SH-SY5Y (cell line): ENCODE results near the gene ZNF605.

Experiments used
- GATA2 ChIP-seq: IDR thresholded peaks from 2 replicates; pipeline ENCODE4 v1.6.1; 2011; ENCODE audit warnings: mild to moderate bottlenecking, low read depth, low read length
- GATA3 ChIP-seq: IDR thresholded peaks from 2 replicates; pipeline ENCODE4 v1.6.1; 2011; ENCODE audit warnings: low read depth, mild to moderate bottlenecking, low read length, moderate library complexity

GRCh38 chr12:132956011-132956788, at the start of gene ZNF605:
- TF ChIP-seq GATA3: no peak
- TF ChIP-seq GATA2: no peak
